H9 (cell line): ENCODE results near the gene EID1. TPM values are rescaled to one million over a fixed set of nuclear protein-coding genes. Genes with fewer than 3 reads are reported as not detected.

Experiments
- DNase-seq: peaks from one replicate; pipeline ENCODE4 v3.0.0-alpha.2; 2017
- H2AFZ ChIP-seq: one replicate; pipeline ENCODE4 v1.6.1; 2013; ENCODE audit warnings: mild to moderate bottlenecking, low read length, control low read depth, moderate library complexity
- H2AK5ac ChIP-seq: 2 replicates; pipeline ENCODE4 v1.6.1; 2013; ENCODE audit warnings: low read length, control low read depth, mixed read lengths; ENCODE audit not compliant: insufficient read length
- H2BK120ac ChIP-seq: one replicate; pipeline ENCODE4 v1.6.1; 2013; ENCODE audit warnings: low read depth, mild to moderate bottlenecking, low read length, control low read depth, inconsistent platforms; ENCODE audit not compliant: poor library complexity, severe bottlenecking
- H2BK12ac ChIP-seq: 2 replicates; pipeline ENCODE4 v1.6.1; 2013; ENCODE audit warnings: low read length, control low read depth, mixed read lengths, low read depth; ENCODE audit not compliant: insufficient read length
- H2BK15ac ChIP-seq: 2 replicates; pipeline ENCODE4 v1.6.1; 2013; ENCODE audit warnings: low read depth, low read length, control low read depth
- H2BK20ac ChIP-seq: one replicate; pipeline ENCODE4 v1.6.1; 2013; ENCODE audit warnings: low read depth, mild to moderate bottlenecking, low read length, control low read depth, inconsistent platforms; ENCODE audit not compliant: poor library complexity, severe bottlenecking
- H2BK5ac ChIP-seq: 2 replicates; pipeline ENCODE4 v1.6.1; 2013; ENCODE audit warnings: low read length, control low read depth, mixed read lengths; ENCODE audit not compliant: insufficient read length
- H3K14ac ChIP-seq: 2 replicates; pipeline ENCODE4 v1.6.1; 2013; ENCODE audit warnings: low read length, control low read depth; ENCODE audit not compliant: insufficient read depth
- H3K18ac ChIP-seq: 2 replicates; pipeline ENCODE4 v1.6.1; 2013; ENCODE audit warnings: low read depth, mild to moderate bottlenecking, mixed read lengths, low read length, control low read depth; ENCODE audit not compliant: insufficient read length
- H3K23ac ChIP-seq: 2 replicates; pipeline ENCODE4 v1.6.1; 2013; ENCODE audit warnings: low read length, control low read depth, mixed read lengths, low read depth; ENCODE audit not compliant: insufficient read length
- H3K23me2 ChIP-seq: 2 replicates; pipeline ENCODE4 v1.6.1; 2013; ENCODE audit warnings: low read depth, mild to moderate bottlenecking, mixed read lengths, low read length, control low read depth; ENCODE audit not compliant: insufficient read length, poor library complexity, severe bottlenecking
- H3K27ac ChIP-seq: 2 replicates; pipeline ENCODE4 v1.5.1; 2013; ENCODE audit warnings: low read length, control low read depth, mixed read lengths, low read depth; ENCODE audit not compliant: insufficient read length
- H3K27me3 ChIP-seq: 2 replicates; pipeline ENCODE4 v1.6.1; 2013; ENCODE audit warnings: low read length, control low read depth, inconsistent platforms; ENCODE audit not compliant: insufficient read depth
- H3K4ac ChIP-seq: 2 replicates; pipeline ENCODE4 v1.6.1; 2013; ENCODE audit warnings: low read depth, mild to moderate bottlenecking, control low read depth, inconsistent platforms, low read length, moderate library complexity
- H3K4me1 ChIP-seq: 2 replicates; pipeline ENCODE4 v1.6.1; 2013; ENCODE audit warnings: low read length, control low read depth, inconsistent platforms; ENCODE audit not compliant: insufficient read depth
- H3K4me2 ChIP-seq: 2 replicates; pipeline ENCODE4 v1.6.1; 2013; ENCODE audit warnings: low read length, control low read depth, mixed read lengths; ENCODE audit not compliant: insufficient read length, insufficient read depth
- H3K56ac ChIP-seq: 2 replicates; pipeline ENCODE4 v1.6.1; 2013; ENCODE audit warnings: low read depth, mild to moderate bottlenecking, mixed read lengths, low read length, control low read depth; ENCODE audit not compliant: insufficient read length
- H3K79me1 ChIP-seq: 2 replicates; pipeline ENCODE4 v1.6.1; 2013; ENCODE audit warnings: low read depth, mild to moderate bottlenecking, moderate library complexity, low read length, control low read depth, inconsistent platforms; ENCODE audit not compliant: insufficient read depth, poor library complexity, severe bottlenecking
- H3K79me2 ChIP-seq: 2 replicates; pipeline ENCODE4 v1.6.1; 2013; ENCODE audit warnings: low read length, control low read depth, inconsistent platforms; ENCODE audit not compliant: insufficient read depth
- H3K9ac ChIP-seq: 2 replicates; pipeline ENCODE4 v1.6.1; 2013; ENCODE audit warnings: low read length, control low read depth, mixed read lengths; ENCODE audit not compliant: insufficient read length; ENCODE audit errors: extremely low read depth
- H3K9me3 ChIP-seq: one replicate; pipeline ENCODE4 v1.6.1; 2013; ENCODE audit warnings: low read depth, low read length, inconsistent platforms; ENCODE audit not compliant: control insufficient read depth
- H3T11ph ChIP-seq: one replicate; pipeline ENCODE4 v1.6.1; 2013; ENCODE audit warnings: mild to moderate bottlenecking, low read length, control low read depth, inconsistent platforms
- H4K20me1 ChIP-seq: one replicate; pipeline ENCODE4 v1.6.1; 2013; ENCODE audit not compliant: control insufficient read depth, insufficient read length, insufficient read depth
- H4K5ac ChIP-seq: 2 replicates; pipeline ENCODE4 v1.6.1; 2013; ENCODE audit warnings: low read depth, mild to moderate bottlenecking, mixed read lengths, low read length, control low read depth; ENCODE audit not compliant: insufficient read length
- H4K8ac ChIP-seq: replicated peaks from 2 replicates; pipeline ENCODE4 v1.6.1; 2013; ENCODE audit warnings: low read length, control low read depth, mixed read lengths, low read depth; ENCODE audit not compliant: insufficient read length
- H4K91ac ChIP-seq: 2 replicates; pipeline ENCODE4 v1.6.1; 2013; ENCODE audit warnings: low read depth, mild to moderate bottlenecking, moderate library complexity, mixed read lengths, low read length, control low read depth; ENCODE audit not compliant: insufficient read length
- H3K27ac Mint-ChIP-seq, 3 experiments: 2 replicates in 2 of 3; 3 replicates in 1 of 3; pipeline ENCODE4 v1.8.0; 2020 to 2021; ENCODE audit warnings: mixed read lengths in 3 of 3, mild to moderate bottlenecking in 1 of 3, moderate library complexity in 1 of 3
- H3K27me3 Mint-ChIP-seq: 2 replicates; pipeline ENCODE4 v1.8.0; 2021; ENCODE audit warnings: low read depth, mild to moderate bottlenecking, moderate library complexity, mixed read lengths
- H3K36me3 Mint-ChIP-seq, 3 experiments: 2 replicates in 2 of 3; 3 replicates in 1 of 3; pipeline ENCODE4 v1.8.0; 2020 to 2021; ENCODE audit warnings: low read depth in 3 of 3, mixed read lengths in 3 of 3; ENCODE audit not compliant: insufficient read depth in 1 of 3
- H3K4me1 Mint-ChIP-seq, 2 experiments: 2 replicates each; pipeline ENCODE4 v1.8.0; 2020; ENCODE audit warnings: mixed read lengths in 2 of 2
- H3K4me3 Mint-ChIP-seq, 2 experiments: 2 replicates in 1 of 2; 3 replicates in 1 of 2; pipeline ENCODE4 v1.8.0; 2020 to 2021; ENCODE audit warnings: mild to moderate bottlenecking in 2 of 2, mixed read lengths in 2 of 2, moderate library complexity in 1 of 2
- H3K9me3 Mint-ChIP-seq, 2 experiments: 2 replicates in 1 of 2; 3 replicates in 1 of 2; pipeline ENCODE4 v1.8.0; 2020; ENCODE audit warnings: mild to moderate bottlenecking in 2 of 2, mixed read lengths in 2 of 2, moderate library complexity in 1 of 2
- CTCF ChIP-seq: fragments of 200-600 bp; sonication (generic); conservative IDR thresholded peaks from 3 replicates; pipeline ENCODE4 v1.8.0; 2021; ENCODE audit warnings: antibody characterized with exemption, mild to moderate bottlenecking
- total RNA-seq: library from RNA; stranded (reverse); gene quantifications from 2 replicates; pipeline ENCODE4 v1.2.1, GENCODE V29; 2021

Gene EID1
- total RNA-seq, 1 experiment from 2014 or later = 113 TPM

DNA sequence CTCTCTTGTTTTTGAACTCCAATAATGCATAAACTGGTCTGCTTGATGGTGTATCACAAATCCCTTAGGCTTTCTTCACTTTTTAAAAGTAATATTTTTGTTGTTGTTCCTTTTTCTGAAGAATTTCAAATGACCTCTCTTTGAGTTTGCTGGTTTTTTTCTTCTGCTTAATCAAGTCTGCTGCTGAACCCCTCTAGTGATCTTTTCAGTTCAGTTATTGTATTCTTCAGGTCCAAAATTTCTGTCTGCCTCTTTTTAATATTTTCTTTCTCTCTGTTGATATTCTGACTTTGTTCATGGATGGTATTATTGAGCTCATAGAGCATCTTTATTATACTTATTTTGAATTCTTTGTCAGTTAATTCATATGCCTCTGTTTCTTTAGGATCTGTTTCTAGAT lies 45.3 kb upstream of the EID1 start:
- no peak overlapping the region for H2AK5ac ChIP-seq
- no peaks in the 10 kb centered on the region for H3K4me1 ChIP-seq
- no peak overlapping the region for H4K91ac ChIP-seq
- no peak overlapping the region for H2BK20ac ChIP-seq
- no peaks in the 10 kb centered on the region for H3K23me2 ChIP-seq
- no peaks in the 10 kb centered on the region for H3K79me2 ChIP-seq
- no peak overlapping the region for H3K9ac ChIP-seq
- H3K27ac ChIP-seq = no peak overlapping the region
- H3K56ac ChIP-seq = no peak overlapping the region
- H3K4ac ChIP-seq = no peak overlapping the region
- Mint-ChIP-seq H3K4me1 (0 out of 4 replicates have a peak, but pooled peaks cover 0 to 3% of the 10 kb centered on the region in 2 experiments), H3K27me3 (no peaks in the 10 kb centered on the region; the same call in 1 of the 2 replicates), H3K4me3 (no peak overlapping the region), H3K36me3 (no peaks in the 10 kb centered on the region), H3K9me3 (no peaks in the 10 kb centered on the region), H3K27ac (no peak overlapping the region)
- H2BK5ac ChIP-seq = no peak overlapping the region
- H2BK120ac ChIP-seq = no peak overlapping the region
- no peaks in the 10 kb centered on the region for H3K9me3 ChIP-seq
- H2BK12ac ChIP-seq = no peak overlapping the region
- no peak overlapping the region for H3K23ac ChIP-seq
- H3K79me1 ChIP-seq = no peaks in the 10 kb centered on the region
- TF ChIP-seq CTCF = no peak
- no peaks in the 10 kb centered on the region for H3K27me3 ChIP-seq
- no peak overlapping the region for H2AFZ ChIP-seq
- H4K20me1 ChIP-seq = no peaks in the 10 kb centered on the region
- H3T11ph ChIP-seq = no peak overlapping the region
- H3K18ac ChIP-seq = no peak overlapping the region
- H2BK15ac ChIP-seq = no peak overlapping the region
- no peak overlapping the region for H4K5ac ChIP-seq
- DNase-seq = no peak
- H3K4me2 ChIP-seq = no peak overlapping the region
- no peak overlapping the region for H4K8ac ChIP-seq
- H3K14ac ChIP-seq = no peak overlapping the region
